Testis (tissue), 2 donors: ENCODE measurements around the gene SLX4.

Source experiments
- CTCF ChIP-seq, 3 experiments: fragments of 450-650 bp in 2 of 3; fragments of 200-600 bp in 1 of 3; sonication (generic) in 1 of 3; IDR thresholded peaks; one replicate each; pipeline ENCODE4 v1.5.1; 2016 to 2019; ENCODE audit warnings: antibody characterized with exemption in 3 of 3, mild to moderate bottlenecking in 2 of 3, moderate library complexity in 1 of 3
- POLR2A ChIP-seq: fragments of 450-650 bp; IDR thresholded peaks from one replicate; pipeline ENCODE4 v1.6.1; 2017; ENCODE audit warnings: antibody characterized with exemption, mild to moderate bottlenecking, moderate library complexity

GRCh38 chr16:3655030-3655395 lies 43.6 kb upstream of the SLX4 start:
- no peak for TF ChIP-seq CTCF (IDR thresholded peaks at IDR 0.05)
- TF ChIP-seq POLR2A: no peak
